Thyroid gland (tissue), 4 donors: ENCODE results near the gene GEMIN4.

Experiments
- CTCF ChIP-seq, 6 experiments: fragments of 200-600 bp in 3 of 6; fragments of 450-650 bp in 3 of 6; sonication (generic) in 3 of 6; IDR thresholded peaks; one replicate each; pipeline ENCODE4 v1.5.1; 2016 to 2019; ENCODE audit warnings: antibody characterized with exemption in 6 of 6, mild to moderate bottlenecking in 2 of 6, inconsistent platforms in 1 of 6, moderate library complexity in 1 of 6
- POLR2A ChIP-seq, 2 donors: fragments of 450-650 bp; IDR thresholded peaks; one replicate each; pipeline ENCODE4 v1.6.1; 2017; ENCODE audit warnings: antibody characterized with exemption in 2 of 2, mild to moderate bottlenecking in 2 of 2, moderate library complexity in 1 of 2

GRCh38 chr17:705011-705410, 47.1 kb downstream of the GEMIN4 start:
- TF ChIP-seq POLR2A (IDR thresholded peaks at IDR 0.05) (no peak), CTCF (IDR thresholded peaks at IDR 0.05) (no peak)
